HG02759 (cell line): ENCODE data around the gene PPP6R3.
"Not testable (repeated sequence)": the region's sequence is repeated elsewhere in the genome, so short reads cannot be mapped to it uniquely, and the experiment has no call there.

Source experiments
- ATAC-seq: cut with Tn5 transposase; IDR thresholded peaks from one replicate; pipeline ENCODE4 v1.9.1; 2021; ENCODE audit warnings: mild to moderate bottlenecking, moderate library complexity; ENCODE audit not compliant: unreplicated experiment

Gene PPP6R3

GRCh38 chr11:68460741-68461574 is at the start of gene PPP6R3:
TSS of gene PPP6R3 (plus strand) at chr11:68460752. CDS start at chr11:68537665, 76,913 bp downstream.
- peak; percentile 38 for ATAC-seq

- ATAC-seq = no peak
These were observed 49.0 kb upstream of the PPP6R3 start for GRCh38 chr11:68411501-68411991.

- ATAC-seq = no peak
These were observed 47.7 kb upstream of the PPP6R3 start for GRCh38 chr11:68412593-68413475.

- no peak for ATAC-seq
These were observed 47.0 kb upstream of the PPP6R3 start for GRCh38 chr11:68413591-68413999.

GRCh38 chr11:68414496-68415221 is 45.9 kb upstream of the PPP6R3 start:
- no peak for ATAC-seq

- no peak for ATAC-seq
These were observed 44.4 kb upstream of the PPP6R3 start for GRCh38 chr11:68416070-68416578.

GRCh38 chr11:68418648-68419047 is 41.9 kb upstream of the PPP6R3 start:
- no peak for ATAC-seq

- ATAC-seq = no peak
These were observed 40.4 kb upstream of the PPP6R3 start for GRCh38 chr11:68420171-68420570.

GRCh38 chr11:68423481-68423880 is 37.1 kb upstream of the PPP6R3 start:
- ATAC-seq = no peak

GRCh38 chr11:68424101-68424632 is 36.4 kb upstream of the PPP6R3 start:
- no peak for ATAC-seq

GRCh38 chr11:68424981-68425865 is 35.3 kb upstream of the PPP6R3 start:
- no peak for ATAC-seq

- ATAC-seq = no peak
These were observed 34.6 kb upstream of the PPP6R3 start for GRCh38 chr11:68425866-68426380.

GRCh38 chr11:68429661-68430060 is 30.9 kb upstream of the PPP6R3 start:
- ATAC-seq = no peak

- ATAC-seq = no peak
These were observed 30.2 kb upstream of the PPP6R3 start for GRCh38 chr11:68430384-68430783.

- ATAC-seq = no peak
These were observed 29.8 kb upstream of the PPP6R3 start for GRCh38 chr11:68430801-68431200.

GRCh38 chr11:68431984-68432645 is 28.4 kb upstream of the PPP6R3 start:
- ATAC-seq = no peak

GRCh38 chr11:68432874-68433273 is 27.7 kb upstream of the PPP6R3 start:
- ATAC-seq = no peak

GRCh38 chr11:68433541-68433940 is 27.0 kb upstream of the PPP6R3 start:
- ATAC-seq = no peak

- ATAC-seq = not testable (repeated sequence)
These were observed 26.4 kb upstream of the PPP6R3 start for GRCh38 chr11:68434159-68434558.
